PC-9 (cell line): ENCODE data around the gene NID1.

Experiments used
- CTCF ChIP-seq: fragments of 200-600 bp; sonication (generic); conservative IDR thresholded peaks from 2 replicates; pipeline ENCODE4 v1.6.1; 2017; ENCODE audit warnings: mixed run types, antibody characterized with exemption, mild to moderate bottlenecking, moderate library complexity
- EZH2 ChIP-seq: fragments of 200-600 bp; sonication (generic); IDR thresholded peaks from 2 replicates; pipeline ENCODE4 v1.8.0; 2017; ENCODE audit warnings: antibody characterized with exemption, low read depth

- TF ChIP-seq CTCF (no peak), EZH2 (no peak)
Measured at GRCh38 chr1:236020359-236021219, 44.3 kb downstream of the NID1 start.
